ENCODE data around the gene ATR.
"Not testable (repeated sequence)": the region's sequence is repeated elsewhere in the genome, so short reads cannot be mapped to it uniquely, and the experiment has no call there.

ATR gene

GRCh38 chr3:142592268-142592667 is 13.7 kb upstream of the ATR start:
- DNase-seq, result not testable (repeated sequence)

GRCh38 chr3:142588703-142589102 is 10.2 kb upstream of the ATR start:
- no peak for DNase-seq

DNA sequence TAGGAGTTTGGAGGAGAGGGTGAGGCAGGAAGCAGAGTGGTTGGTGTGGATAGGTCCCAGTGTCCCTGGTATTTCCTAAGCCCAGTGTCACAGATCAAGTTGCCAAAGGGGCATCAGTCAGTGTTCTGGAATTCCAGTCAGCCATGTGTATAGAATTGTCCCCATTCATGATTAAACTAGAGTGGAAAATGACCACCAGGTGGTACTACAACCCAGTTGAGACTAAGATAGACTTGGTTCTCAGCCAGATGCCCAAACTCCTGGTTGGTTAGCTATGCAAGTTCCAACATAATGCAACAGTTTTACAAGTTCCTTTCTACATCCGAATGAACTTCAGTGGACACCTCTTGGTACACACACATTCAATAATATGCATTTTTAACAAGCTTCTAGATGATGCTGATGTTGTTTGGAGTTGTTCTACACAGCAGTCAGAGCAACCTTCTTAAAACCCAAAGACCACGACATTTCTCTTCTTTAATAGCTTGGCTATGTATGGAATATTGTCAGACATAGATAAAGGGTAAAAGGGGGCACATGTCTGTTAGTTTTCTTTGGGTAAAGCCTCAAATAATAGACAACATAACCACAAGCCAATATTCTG is 8.4 kb upstream of the ATR start:
- no peak for DNase-seq

- DNase-seq, result not testable (repeated sequence)
These were observed 2.5 kb upstream of the ATR start for GRCh38 chr3:142581070-142581469.

DNA sequence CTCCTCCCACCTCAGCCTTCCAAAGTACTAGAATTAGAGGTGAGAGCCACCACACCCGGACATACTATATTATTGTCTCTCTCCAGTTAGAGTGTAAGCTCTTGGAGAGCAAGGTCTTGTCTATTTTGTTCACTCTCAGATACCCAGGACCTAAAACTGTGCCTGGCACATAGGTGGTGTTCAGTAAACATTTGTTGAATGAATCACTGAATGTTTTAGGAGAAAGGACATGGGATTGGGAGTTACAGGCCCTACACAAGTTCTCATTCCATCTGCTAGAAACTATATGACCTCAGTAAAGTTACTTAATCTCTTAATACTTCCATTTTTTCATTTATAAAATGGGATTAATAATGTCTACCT is 1.5 kb upstream of the ATR start:
- no peak for DNase-seq

- DNase-seq, result no peak
These were observed 721 bp downstream of the ATR start for GRCh38 chr3:142577696-142578328.

DNA sequence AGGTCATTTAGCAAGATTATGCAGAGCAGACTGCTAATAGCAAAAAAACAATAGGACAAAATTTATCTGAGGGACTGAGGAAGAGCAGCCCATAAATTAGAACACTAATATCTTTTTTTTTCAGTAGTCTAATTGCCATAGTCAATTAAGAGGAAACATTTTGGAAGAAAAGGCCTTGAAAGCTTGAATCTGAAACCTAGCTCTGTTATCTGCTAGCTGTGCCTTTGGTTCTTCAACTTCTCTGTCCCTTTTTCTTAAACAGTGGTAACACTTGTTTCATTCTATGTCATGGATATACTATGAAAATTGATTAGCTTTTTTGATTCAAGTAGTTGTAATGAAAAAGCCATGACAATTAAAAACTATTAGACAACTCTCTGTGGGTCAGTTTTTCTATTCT is 1.7 kb downstream of the ATR start:
- DNase-seq, result no peak

GRCh38 chr3:142574665-142575064 is 3.9 kb downstream of the ATR start:
- DNase-seq, result no peak

DNA sequence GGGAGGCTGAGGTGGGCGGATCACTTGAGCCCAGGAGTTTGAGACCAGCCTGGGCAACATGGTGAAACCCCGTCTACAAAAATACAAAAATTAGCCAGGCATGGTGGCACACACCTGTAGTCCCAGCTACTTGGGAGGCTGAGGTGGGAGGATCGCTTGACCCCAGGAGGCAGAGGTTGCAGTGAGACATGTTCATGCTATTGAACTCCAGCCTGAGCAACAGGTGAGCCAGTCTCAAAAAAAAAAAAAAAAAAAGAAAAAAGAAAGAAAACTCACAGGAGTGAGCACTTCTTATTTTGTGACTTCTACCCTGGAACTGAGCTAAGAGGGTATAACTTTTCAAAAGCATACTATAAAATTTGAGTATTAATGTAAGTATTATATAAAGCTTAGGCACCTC is 4.3 kb downstream of the ATR start:
- not testable (repeated sequence) for DNase-seq

- not testable (repeated sequence) for DNase-seq
These were observed 9.1 kb downstream of the ATR start for GRCh38 chr3:142569422-142569821.

GRCh38 chr3:142568393-142569017 is 10.0 kb downstream of the ATR start:
- DNase-seq, result no peak

GRCh38 chr3:142566096-142566495 is 12.4 kb downstream of the ATR start:
- no peak for DNase-seq

GRCh38 chr3:142563496-142563997 is 15.0 kb downstream of the ATR start:
- DNase-seq, result no peak

- no peak for DNase-seq
These were observed 18.4 kb downstream of the ATR start for GRCh38 chr3:142560118-142560517.

DNA sequence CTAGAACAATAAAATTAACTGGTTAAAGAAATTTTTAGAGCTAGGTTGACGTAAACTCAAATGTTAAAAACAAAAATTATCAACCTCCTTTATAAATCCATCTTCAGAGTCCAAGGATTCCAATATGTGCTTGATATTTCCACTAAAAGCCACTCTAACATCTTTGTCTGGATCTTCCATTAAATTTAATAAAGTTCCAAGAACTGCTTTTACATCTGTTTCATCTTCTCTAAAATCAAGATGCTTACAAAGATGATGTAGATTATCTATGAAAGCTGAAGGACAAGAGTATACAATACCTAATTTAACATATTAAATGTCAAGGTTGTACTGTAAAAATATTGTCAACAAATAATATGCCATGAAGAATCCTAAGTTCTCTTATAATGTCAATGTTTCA is 24.8 kb downstream of the ATR start:
- DNase-seq, result no peak

DNA sequence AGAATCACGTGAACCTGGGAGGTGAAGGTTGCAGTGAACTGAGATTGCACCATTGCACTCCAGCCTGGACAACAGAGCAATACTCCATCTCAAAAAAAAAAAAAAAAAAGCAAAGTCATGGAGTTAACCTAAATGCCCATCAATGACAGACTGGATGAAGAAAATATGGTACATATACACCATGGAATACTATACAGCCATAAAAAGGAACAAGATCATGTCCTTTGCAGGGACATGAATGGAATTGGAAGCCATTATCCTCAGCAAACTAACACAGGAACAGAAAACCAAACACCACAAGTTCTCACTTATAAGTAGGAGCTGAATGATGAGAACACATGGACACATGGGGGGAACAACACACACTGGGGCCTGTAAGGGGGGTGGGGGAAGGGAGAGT is 26.0 kb downstream of the ATR start:
- not testable (repeated sequence) for DNase-seq

DNA sequence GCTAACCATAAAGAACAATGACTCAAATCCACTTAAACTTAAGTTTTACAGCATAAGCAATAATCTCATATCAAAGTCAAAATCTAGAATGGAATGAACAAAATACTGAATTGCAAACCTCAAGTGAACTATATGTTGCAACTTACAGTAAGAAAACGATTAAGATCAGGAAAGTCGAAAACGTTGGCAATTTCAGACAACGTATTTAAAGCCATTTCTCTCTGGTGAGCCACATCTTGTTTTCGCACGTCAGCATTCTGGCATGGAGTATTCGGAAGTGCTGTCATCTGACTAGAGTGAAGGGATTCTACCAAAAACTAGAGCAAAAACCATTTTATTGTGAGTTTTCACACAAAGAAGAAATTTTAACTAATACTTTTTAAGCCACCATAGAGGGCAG is 28.5 kb downstream of the ATR start:
- no peak for DNase-seq

- DNase-seq, result no peak
These were observed 35.2 kb downstream of the ATR start for GRCh38 chr3:142543307-142543706.

DNA sequence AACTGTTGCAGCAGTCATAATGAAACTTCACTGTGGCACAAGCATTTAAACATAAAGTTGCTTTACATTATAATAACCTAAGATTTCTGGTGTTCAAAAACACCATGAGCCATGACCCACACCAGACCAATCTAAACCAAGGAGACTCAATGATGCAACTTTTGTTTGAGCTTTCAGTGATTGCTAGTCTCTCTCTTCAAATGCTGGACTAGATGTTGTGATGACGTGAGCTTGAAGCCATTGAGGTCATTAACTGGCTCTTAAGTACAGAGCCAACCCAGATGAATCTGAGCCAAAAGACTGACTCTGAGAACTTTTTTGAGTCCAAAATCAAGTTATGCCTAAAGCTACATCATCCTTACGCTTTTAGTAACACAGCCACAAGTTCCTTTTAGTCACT is 36.5 kb downstream of the ATR start:
- DNase-seq, result no peak

- no peak for DNase-seq
These were observed 42.0 kb downstream of the ATR start for GRCh38 chr3:142536519-142536918.

- DNase-seq, result no peak
These were observed 44.0 kb downstream of the ATR start for GRCh38 chr3:142534543-142534942.

GRCh38 chr3:142530296-142530695 is 48.2 kb downstream of the ATR start:
- no peak for DNase-seq

DNA sequence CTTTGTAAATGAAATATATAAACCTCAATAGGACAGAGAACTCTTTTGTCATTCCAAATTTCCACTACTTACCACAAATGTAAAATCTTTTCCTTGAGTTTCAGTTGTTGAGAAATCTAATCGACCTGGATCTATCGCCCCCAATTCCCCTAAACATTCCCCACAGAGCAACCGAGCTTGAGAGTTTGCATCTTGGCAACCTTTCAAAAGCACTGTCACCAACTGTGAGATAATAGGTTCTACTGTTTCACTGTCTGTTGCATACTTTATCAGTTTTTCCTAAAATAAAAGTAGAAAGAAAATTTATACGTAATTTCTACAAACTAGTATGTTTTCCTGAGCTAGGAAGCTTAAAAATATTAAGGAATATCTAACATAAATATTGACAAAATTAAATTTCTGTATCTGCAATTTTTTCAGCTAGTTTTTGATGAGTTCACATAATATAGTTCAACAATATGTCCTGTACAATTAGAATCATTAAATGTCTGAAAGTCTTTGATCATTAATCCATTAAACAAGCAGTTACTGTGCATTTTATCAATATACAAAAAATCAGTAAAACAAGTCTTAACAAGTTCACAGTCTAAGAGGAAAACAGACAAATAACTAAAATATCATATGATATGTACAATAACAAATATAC is 54.5 kb downstream of the ATR start:
- DNase-seq, result no peak

GRCh38 chr3:142509079-142509478 is 69.5 kb downstream of the ATR start:
- no peak for DNase-seq

Data from right forelimb (tissue), 1 donor.